MM.1S (cell line): ENCODE measurements around the gene SLC45A1.

Experiments used
- CTCF ChIP-seq: fragments of 300-600 bp; sonication (generic); IDR thresholded peaks from 2 replicates; pipeline ENCODE4 v1.5.1; 2016; ENCODE audit warnings: antibody characterized with exemption, low read length, mixed read lengths
- EZH2 ChIP-seq: fragments of 300-600 bp; sonication (generic); optimal IDR thresholded peaks from 2 replicates; pipeline ENCODE3; 2017; ENCODE audit warnings: low read depth, mild to moderate bottlenecking, antibody characterized with exemption, low read length, mixed read lengths
- EZH2phosphoT487 ChIP-seq: fragments of 300-600 bp; sonication (generic); IDR thresholded peaks from 2 replicates; pipeline ENCODE4 v1.6.1; 2018; ENCODE audit warnings: antibody characterized with exemption, low read length

- TF ChIP-seq CTCF, result no peak
- no peak for TF ChIP-seq EZH2
- no peak for TF ChIP-seq EZH2phosphoT487
These were observed 39.6 kb downstream of the SLC45A1 start for GRCh38 chr1:8357329-8358101.
